ENCODE measurements around the gene PCDHGA9.

DNA sequence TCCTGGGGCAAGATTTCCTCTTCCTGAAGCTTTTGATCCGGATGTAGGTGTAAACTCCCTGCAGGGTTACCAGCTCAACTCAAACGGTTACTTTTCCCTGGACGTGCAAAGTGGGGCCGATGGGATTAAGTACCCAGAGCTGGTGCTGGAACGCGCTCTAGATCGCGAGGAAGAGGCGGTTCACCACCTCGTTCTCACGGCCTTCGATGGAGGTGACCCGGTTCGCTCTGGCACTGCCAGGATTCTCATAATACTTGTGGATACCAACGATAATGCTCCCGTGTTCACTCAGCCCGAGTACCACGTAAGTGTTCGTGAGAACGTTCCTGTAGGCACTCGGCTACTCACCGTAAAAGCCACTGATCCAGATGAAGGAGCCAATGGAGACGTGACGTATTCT, 46.9 kb upstream of the PCDHGA9 start:
- TF ChIP-seq, protein P1, sequence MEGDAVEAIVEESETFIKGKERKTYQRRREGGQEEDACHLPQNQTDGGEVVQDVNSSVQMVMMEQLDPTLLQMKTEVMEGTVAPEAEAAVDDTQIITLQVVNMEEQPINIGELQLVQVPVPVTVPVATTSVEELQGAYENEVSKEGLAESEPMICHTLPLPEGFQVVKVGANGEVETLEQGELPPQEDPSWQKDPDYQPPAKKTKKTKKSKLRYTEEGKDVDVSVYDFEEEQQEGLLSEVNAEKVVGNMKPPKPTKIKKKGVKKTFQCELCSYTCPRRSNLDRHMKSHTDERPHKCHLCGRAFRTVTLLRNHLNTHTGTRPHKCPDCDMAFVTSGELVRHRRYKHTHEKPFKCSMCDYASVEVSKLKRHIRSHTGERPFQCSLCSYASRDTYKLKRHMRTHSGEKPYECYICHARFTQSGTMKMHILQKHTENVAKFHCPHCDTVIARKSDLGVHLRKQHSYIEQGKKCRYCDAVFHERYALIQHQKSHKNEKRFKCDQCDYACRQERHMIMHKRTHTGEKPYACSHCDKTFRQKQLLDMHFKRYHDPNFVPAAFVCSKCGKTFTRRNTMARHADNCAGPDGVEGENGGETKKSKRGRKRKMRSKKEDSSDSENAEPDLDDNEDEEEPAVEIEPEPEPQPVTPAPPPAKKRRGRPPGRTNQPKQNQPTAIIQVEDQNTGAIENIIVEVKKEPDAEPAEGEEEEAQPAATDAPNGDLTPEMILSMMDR (optimal IDR thresholded peaks at IDR 0.05 in 1 of 3, IDR thresholded peaks at IDR 0.05 in 1 of 3, conservative IDR thresholded peaks at IDR 0.05 in 1 of 3; ENCODE audit: extremely low read depth in 1 of 3, insufficient read depth in 2 of 3, low read length in 3 of 3), result no peak
- TF ChIP-seq EZH2 (IDR thresholded peaks at IDR 0.05; ENCODE audit: low read length), result no peak

All from keratinocyte (primary cell).